ENCODE data around the gene NMNAT2.

Gene NMNAT2

DNA sequence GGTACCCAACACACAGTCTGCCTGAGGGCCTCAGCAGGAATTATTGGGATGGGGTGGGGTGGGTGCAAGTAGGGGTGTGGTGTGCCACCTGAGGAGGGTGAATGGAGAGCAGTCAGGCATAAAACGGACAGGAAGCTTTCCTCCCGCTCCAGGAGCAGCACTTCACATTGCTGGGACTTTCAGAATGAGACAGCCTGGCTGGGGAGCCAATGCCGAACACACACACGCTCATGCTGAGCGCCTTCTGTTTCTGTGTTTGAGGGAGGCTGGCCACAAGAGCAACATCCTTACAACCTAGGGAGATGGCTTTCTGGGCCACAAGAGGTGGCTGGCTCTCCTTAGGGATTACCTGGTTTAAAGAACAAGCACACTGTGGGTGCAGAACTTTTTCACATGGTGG is 134.1 kb downstream of the NMNAT2 start:
- no peak overlapping the region for H3K9ac ChIP-seq (ENCODE audit: low read depth, low read length, poor library complexity)
- H3K4me3 ChIP-seq (ENCODE audit: low read length in 2 of 2), result no peak overlapping the region
- H3K9me3 ChIP-seq (replicated peaks in 1 of 2; ENCODE audit: control insufficient read depth in 2 of 2, insufficient read depth in 1 of 2, low read depth in 1 of 2, low read length in 2 of 2), result no peaks in the 10 kb centered on the region
- no peak overlapping the region for H2BK12ac ChIP-seq (ENCODE audit: low read length)
- no peak overlapping the region for H2AFZ ChIP-seq (ENCODE audit: low read length)
- no peak overlapping the region for H3K23ac ChIP-seq (ENCODE audit: low read depth, low read length, poor library complexity)
- H3K14ac ChIP-seq (ENCODE audit: low read length), result no peak overlapping the region
- no peak overlapping the region for H3K4ac ChIP-seq (ENCODE audit: low read length)
- no peak for DNase-seq (ENCODE audit: low spot score)
- no peak overlapping the region for H2BK120ac ChIP-seq (ENCODE audit: low read depth, low read length)
- H4K91ac ChIP-seq (ENCODE audit: low read depth, low read length, poor library complexity), result no peak overlapping the region
- no peak overlapping the region for H4K8ac ChIP-seq (ENCODE audit: low read depth, low read length)
- WGBS, 2 donors (ENCODE audit: extremely low coverage in 2 of 2, insufficient read length in 2 of 2, insufficient replicate concordance in 1 of 2), result no CpG with 5 or more reads among the region's 5 CpGs
- H3K27ac ChIP-seq (replicated peaks; ENCODE audit: low read length), result no peak overlapping the region
- peaks cover 3 to 7% of the 10 kb centered on the region in 2 donors for H3K4me1 ChIP-seq (ENCODE audit: control insufficient read depth in 2 of 2, insufficient read depth in 1 of 2, low read depth in 1 of 2, low read length in 2 of 2)
- no peak overlapping the region for H2AK5ac ChIP-seq (ENCODE audit: low read depth, low read length)
- H2BK5ac ChIP-seq (ENCODE audit: low read length), result no peak overlapping the region
- no peak overlapping the region for H2BK15ac ChIP-seq (ENCODE audit: low read length)
- no peak overlapping the region for H3K4me2 ChIP-seq (ENCODE audit: insufficient read depth, low read length, poor library complexity, severe bottlenecking)
- H3K18ac ChIP-seq (ENCODE audit: low read length), result no peak overlapping the region
- no peaks in the 10 kb centered on the region for H3K36me3 ChIP-seq (replicated peaks in 1 of 2; ENCODE audit: control insufficient read depth in 2 of 2, insufficient read depth in 2 of 2, low read length in 2 of 2)
- H3K27me3 ChIP-seq (ENCODE audit: control insufficient read depth in 3 of 3, insufficient read depth in 3 of 3, low read depth in 1 of 3, low read length in 3 of 3), result no peaks in the 10 kb centered on the region
- no peaks in the 10 kb centered on the region for H3K79me1 ChIP-seq (ENCODE audit: low read depth, low read length)

DNA sequence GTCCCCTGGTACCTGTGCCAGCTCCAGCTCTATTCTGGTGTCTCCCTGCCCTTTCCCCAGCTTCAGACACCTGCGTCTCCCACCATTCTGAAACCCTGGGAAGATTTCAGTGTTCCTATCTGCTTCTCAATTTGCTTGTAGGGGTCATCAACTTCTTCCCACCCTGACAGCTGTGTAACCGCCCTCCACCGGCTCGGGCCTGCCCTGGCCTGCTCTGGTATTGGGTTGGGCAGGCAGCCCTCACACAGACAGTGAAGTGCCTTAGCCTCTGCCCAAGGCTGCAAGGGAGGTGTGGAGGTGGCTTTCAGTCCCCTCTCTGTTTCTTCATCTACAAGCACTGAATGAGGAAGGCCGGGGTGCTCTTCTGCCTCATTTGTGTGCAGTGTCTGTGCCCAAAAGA is 134.9 kb downstream of the NMNAT2 start:
- Histone ChIP-seq H3K27ac (replicated peaks; ENCODE audit: low read length) (no peak overlapping the region), H4K8ac (ENCODE audit: low read depth, low read length) (no peak overlapping the region), H3K9me3 (replicated peaks in 1 of 2; ENCODE audit: control insufficient read depth in 2 of 2, insufficient read depth in 1 of 2, low read depth in 1 of 2, low read length in 2 of 2) (no peaks in the 10 kb centered on the region), H2BK5ac (ENCODE audit: low read length) (peak overlapping the region; percentile 19), H3K23ac (ENCODE audit: low read depth, low read length, poor library complexity) (no peak overlapping the region), H3K9ac (ENCODE audit: low read depth, low read length, poor library complexity) (no peak overlapping the region), H2AK5ac (ENCODE audit: low read depth, low read length) (peak overlapping the region; percentile 36), H2AFZ (ENCODE audit: low read length) (peak overlapping the region; percentile 28), H3K4me2 (ENCODE audit: insufficient read depth, low read length, poor library complexity, severe bottlenecking) (no peak overlapping the region), H3K4me3 (ENCODE audit: low read length in 2 of 2) (no peak overlapping the region), H2BK12ac (ENCODE audit: low read length) (no peak overlapping the region), H3K4me1 (ENCODE audit: control insufficient read depth in 2 of 2, insufficient read depth in 1 of 2, low read depth in 1 of 2, low read length in 2 of 2) (peaks cover 7 to 11% of the 10 kb centered on the region in 2 donors), H4K91ac (ENCODE audit: low read depth, low read length, poor library complexity) (no peak overlapping the region), H3K18ac (ENCODE audit: low read length) (no peak overlapping the region), H3K36me3 (replicated peaks in 1 of 2; ENCODE audit: control insufficient read depth in 2 of 2, insufficient read depth in 2 of 2, low read length in 2 of 2) (no peaks in the 10 kb centered on the region), H3K14ac (ENCODE audit: low read length) (no peak overlapping the region), H2BK15ac (ENCODE audit: low read length) (peak overlapping the region; percentile 60), H3K27me3 (ENCODE audit: control insufficient read depth in 3 of 3, insufficient read depth in 3 of 3, low read depth in 1 of 3, low read length in 3 of 3) (no peaks in the 10 kb centered on the region), H3K79me1 (ENCODE audit: low read depth, low read length) (no peaks in the 10 kb centered on the region), H3K4ac (ENCODE audit: low read length) (no peak overlapping the region), H2BK120ac (ENCODE audit: low read depth, low read length) (no peak overlapping the region)
- no peak for DNase-seq (ENCODE audit: low spot score)
- WGBS, 2 donors (ENCODE audit: extremely low coverage in 2 of 2, insufficient read length in 2 of 2, insufficient replicate concordance in 1 of 2), result no CpG with 5 or more reads among the region's 5 CpGs

DNA sequence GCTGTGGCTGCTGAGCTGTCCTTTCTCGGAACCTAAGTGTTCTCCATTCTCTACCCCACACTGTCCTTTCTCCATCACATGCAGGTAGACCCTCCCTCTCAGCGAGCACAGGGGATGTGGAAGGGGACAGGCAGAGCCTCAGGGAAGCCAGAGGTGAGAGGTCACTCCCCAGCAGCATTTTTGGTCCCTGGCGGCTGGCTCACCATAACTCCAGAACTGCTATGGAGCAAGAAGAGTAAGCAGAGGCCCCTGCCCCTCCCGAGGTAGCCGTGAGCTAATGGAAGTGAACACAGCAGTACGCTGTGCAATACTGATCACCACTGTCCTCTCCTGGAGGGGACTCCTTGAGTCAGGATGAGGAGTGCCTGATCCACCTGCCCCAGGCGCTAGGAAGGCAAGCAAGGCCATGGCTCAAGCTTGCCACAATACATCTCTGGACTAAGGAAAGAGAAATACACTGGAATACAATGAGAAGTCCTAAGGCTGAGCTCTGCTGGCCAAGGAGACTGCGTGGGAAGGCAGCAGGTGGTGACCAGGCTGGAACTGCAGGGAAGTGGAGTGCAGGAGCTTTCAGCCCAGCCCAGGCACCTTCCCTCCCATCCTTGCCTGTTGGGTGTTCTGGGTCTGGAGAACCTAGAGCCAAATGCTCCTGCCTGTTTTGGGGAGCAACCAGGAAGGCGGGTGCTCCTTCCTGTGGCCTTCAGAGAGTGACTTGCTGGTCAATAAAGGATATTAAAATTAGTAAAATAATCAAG is 135.9 kb downstream of the NMNAT2 start:
- Histone ChIP-seq H4K91ac (ENCODE audit: low read depth, low read length, poor library complexity) (no peak overlapping the region), H3K14ac (ENCODE audit: low read length) (no peak overlapping the region), H3K27ac (replicated peaks; ENCODE audit: low read length) (no peak overlapping the region), H3K4me2 (ENCODE audit: insufficient read depth, low read length, poor library complexity, severe bottlenecking) (no peak overlapping the region), H3K27me3 (ENCODE audit: control insufficient read depth in 3 of 3, insufficient read depth in 3 of 3, low read depth in 1 of 3, low read length in 3 of 3) (no peaks in the 10 kb centered on the region), H3K9ac (ENCODE audit: low read depth, low read length, poor library complexity) (no peak overlapping the region), H3K18ac (ENCODE audit: low read length) (peak overlapping the region; percentile 8), H2BK15ac (ENCODE audit: low read length) (no peak overlapping the region), H2AFZ (ENCODE audit: low read length) (peak overlapping the region; percentile 68), H3K79me1 (ENCODE audit: low read depth, low read length) (no peaks in the 10 kb centered on the region), H4K8ac (ENCODE audit: low read depth, low read length) (no peak overlapping the region), H3K4me3 (ENCODE audit: low read length in 2 of 2) (no peak overlapping the region), H3K36me3 (replicated peaks in 1 of 2; ENCODE audit: control insufficient read depth in 2 of 2, insufficient read depth in 2 of 2, low read length in 2 of 2) (no peaks in the 10 kb centered on the region), H2BK5ac (ENCODE audit: low read length) (no peak overlapping the region), H2BK12ac (ENCODE audit: low read length) (no peak overlapping the region), H3K9me3 (replicated peaks in 1 of 2; ENCODE audit: control insufficient read depth in 2 of 2, insufficient read depth in 1 of 2, low read depth in 1 of 2, low read length in 2 of 2) (no peaks in the 10 kb centered on the region), H2AK5ac (ENCODE audit: low read depth, low read length) (no peak overlapping the region), H3K4ac (ENCODE audit: low read length) (no peak overlapping the region), H2BK120ac (ENCODE audit: low read depth, low read length) (no peak overlapping the region), H3K23ac (ENCODE audit: low read depth, low read length, poor library complexity) (no peak overlapping the region), H3K4me1 (ENCODE audit: control insufficient read depth in 2 of 2, insufficient read depth in 1 of 2, low read depth in 1 of 2, low read length in 2 of 2) (peaks cover 7 to 10% of the 10 kb centered on the region in 2 donors)
- no CpG with 5 or more reads among the region's 9 CpGs for WGBS, 2 donors (ENCODE audit: extremely low coverage in 2 of 2, insufficient read length in 2 of 2, insufficient replicate concordance in 1 of 2)
- DNase-seq (ENCODE audit: low spot score), result no peak

DNA sequence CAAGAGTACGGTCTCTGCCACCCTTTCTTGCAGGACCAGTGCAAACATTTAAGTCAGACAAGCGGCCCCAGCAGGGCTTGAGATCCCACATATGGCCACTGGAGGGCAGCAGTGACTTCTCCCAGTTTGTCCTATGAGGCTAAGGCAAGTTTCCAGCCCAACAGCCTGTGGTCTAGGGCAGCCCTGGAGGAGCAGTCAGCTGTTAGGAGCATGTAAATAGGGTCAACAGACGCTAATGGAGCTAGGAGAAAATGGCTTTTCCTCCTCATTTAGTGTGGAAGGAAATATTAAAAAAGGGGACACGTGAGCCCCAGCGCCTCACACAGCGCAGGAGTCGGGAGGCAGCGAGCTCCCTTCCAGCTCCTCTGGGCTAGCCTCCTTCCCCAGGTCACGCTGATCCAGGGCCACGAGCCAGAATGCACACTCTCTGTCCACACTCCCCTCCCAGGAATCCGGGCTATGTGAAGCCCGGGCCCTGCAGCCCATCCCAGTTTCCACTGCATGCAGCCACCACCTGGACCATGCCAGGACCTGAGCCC is 136.6 kb downstream of the NMNAT2 start:
- Histone ChIP-seq H3K14ac (ENCODE audit: low read length) (no peak overlapping the region), H3K4me3 (ENCODE audit: low read length in 2 of 2) (no peak overlapping the region), H3K27me3 (ENCODE audit: control insufficient read depth in 3 of 3, insufficient read depth in 3 of 3, low read depth in 1 of 3, low read length in 3 of 3) (no peaks in the 10 kb centered on the region), H3K36me3 (replicated peaks in 1 of 2; ENCODE audit: control insufficient read depth in 2 of 2, insufficient read depth in 2 of 2, low read length in 2 of 2) (no peaks in the 10 kb centered on the region), H3K4me1 (ENCODE audit: control insufficient read depth in 2 of 2, insufficient read depth in 1 of 2, low read depth in 1 of 2, low read length in 2 of 2) (peaks cover 4 to 9% of the 10 kb centered on the region in 2 donors), H3K18ac (ENCODE audit: low read length) (peak overlapping the region; percentile 6), H3K4ac (ENCODE audit: low read length) (no peak overlapping the region), H3K4me2 (ENCODE audit: insufficient read depth, low read length, poor library complexity, severe bottlenecking) (no peak overlapping the region), H2AK5ac (ENCODE audit: low read depth, low read length) (no peak overlapping the region), H2BK12ac (ENCODE audit: low read length) (no peak overlapping the region), H3K9me3 (replicated peaks in 1 of 2; ENCODE audit: control insufficient read depth in 2 of 2, insufficient read depth in 1 of 2, low read depth in 1 of 2, low read length in 2 of 2) (no peaks in the 10 kb centered on the region), H3K79me1 (ENCODE audit: low read depth, low read length) (no peaks in the 10 kb centered on the region), H2BK120ac (ENCODE audit: low read depth, low read length) (no peak overlapping the region), H3K9ac (ENCODE audit: low read depth, low read length, poor library complexity) (no peak overlapping the region), H2BK5ac (ENCODE audit: low read length) (no peak overlapping the region), H2AFZ (ENCODE audit: low read length) (peak overlapping the region; percentile 68), H4K8ac (ENCODE audit: low read depth, low read length) (no peak overlapping the region), H2BK15ac (ENCODE audit: low read length) (no peak overlapping the region), H3K23ac (ENCODE audit: low read depth, low read length, poor library complexity) (no peak overlapping the region), H3K27ac (replicated peaks; ENCODE audit: low read length) (no peak overlapping the region), H4K91ac (ENCODE audit: low read depth, low read length, poor library complexity) (no peak overlapping the region)
- DNase-seq (ENCODE audit: low spot score), result peak; percentile 87
- WGBS, 2 donors (ENCODE audit: extremely low coverage in 2 of 2, insufficient read length in 2 of 2, insufficient replicate concordance in 1 of 2), result no CpG with 5 or more reads among the region's 12 CpGs
